H54 (cell line): Measurements from ENCODE around the gene MYH9.

Experiments used
- DNase-seq: peaks from one replicate; pipeline ENCODE4 v3.0.0; 2011; ENCODE audit warnings: low spot score, mixed read lengths; ENCODE audit not compliant: insufficient read length
- FAIRE-seq: peaks from 3 replicates; lab custom pipeline; 2011; peaks lifted over from hg19 to GRCh38; lab: Jason Lieb, UNC
- POLR2A ChIP-seq: IDR thresholded peaks from 2 replicates; pipeline ENCODE4 v1.6.1; 2011; ENCODE audit warnings: low read depth, mild to moderate bottlenecking, low read length

The MYH9 gene

GRCh38 chr22:36348760-36349159 is 39.0 kb downstream of the MYH9 start:
- FAIRE-seq (no peak), DNase-seq (no peak)
- no peak for TF ChIP-seq POLR2A

GRCh38 chr22:36347094-36347493 is 40.7 kb downstream of the MYH9 start:
- FAIRE-seq: no peak
- no peak for TF ChIP-seq POLR2A
- DNase-seq: no peak

DNA sequence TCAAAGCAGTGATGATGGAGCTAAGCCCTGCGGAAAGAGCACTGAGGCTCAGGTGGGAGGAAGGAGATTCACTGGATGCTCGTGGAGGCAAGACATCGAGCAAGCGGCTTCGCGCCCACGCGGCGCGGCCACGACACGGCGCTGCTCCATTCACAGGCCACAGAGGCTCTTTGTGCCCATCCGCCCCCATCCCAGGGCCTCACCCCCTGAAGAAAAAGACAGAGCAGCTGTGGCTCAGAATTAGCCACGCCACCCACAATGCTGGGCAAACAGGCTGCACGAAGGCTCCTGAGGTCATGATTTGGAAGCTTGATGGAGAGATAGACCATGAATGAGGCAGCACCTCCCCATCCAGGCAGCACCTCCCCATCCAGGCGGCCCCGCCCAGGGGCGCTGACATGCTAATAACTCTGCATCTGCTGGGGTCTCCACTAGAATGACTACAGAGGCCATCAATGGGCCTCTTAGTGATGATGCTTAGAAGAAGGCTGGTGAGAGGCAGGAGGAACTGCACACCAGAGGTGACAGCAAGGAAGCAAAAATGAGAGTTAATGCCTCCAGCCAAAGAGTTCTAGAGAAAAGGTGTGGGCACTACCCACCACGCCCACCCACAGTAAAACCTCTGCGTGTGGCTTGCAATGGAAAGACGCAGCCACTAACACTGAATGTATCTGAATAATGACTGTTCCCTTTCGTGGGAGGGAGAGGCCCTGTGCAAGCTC is 43.5 kb downstream of the MYH9 start:
- TF ChIP-seq POLR2A: no peak
- DNase-seq (no peak), FAIRE-seq (no peak)

DNA sequence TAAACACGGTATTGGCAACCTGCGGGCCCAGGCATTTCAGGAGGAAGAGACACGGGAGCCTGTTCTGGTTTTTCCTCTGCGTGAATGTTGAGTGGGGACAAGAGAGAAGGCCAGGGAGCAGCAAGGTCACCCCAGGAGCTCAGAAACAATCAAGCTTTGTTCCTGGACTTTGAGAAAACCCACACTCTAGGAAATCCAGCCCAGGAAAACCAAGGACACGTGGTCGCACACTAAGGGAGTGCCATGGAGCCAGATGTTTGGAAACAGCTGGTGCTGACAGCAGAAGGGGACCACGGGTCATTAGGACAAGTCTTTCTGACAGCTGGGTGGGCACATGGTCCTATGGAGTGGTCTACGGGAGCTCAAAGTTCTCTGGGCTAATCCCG is 44.1 kb downstream of the MYH9 start:
- no peak for TF ChIP-seq POLR2A
- no peak for DNase-seq
- FAIRE-seq: no peak

- DNase-seq (no peak), FAIRE-seq (no peak)
- no peak for TF ChIP-seq POLR2A
Measured at GRCh38 chr22:36343070-36343719, 44.6 kb downstream of the MYH9 start.

DNA sequence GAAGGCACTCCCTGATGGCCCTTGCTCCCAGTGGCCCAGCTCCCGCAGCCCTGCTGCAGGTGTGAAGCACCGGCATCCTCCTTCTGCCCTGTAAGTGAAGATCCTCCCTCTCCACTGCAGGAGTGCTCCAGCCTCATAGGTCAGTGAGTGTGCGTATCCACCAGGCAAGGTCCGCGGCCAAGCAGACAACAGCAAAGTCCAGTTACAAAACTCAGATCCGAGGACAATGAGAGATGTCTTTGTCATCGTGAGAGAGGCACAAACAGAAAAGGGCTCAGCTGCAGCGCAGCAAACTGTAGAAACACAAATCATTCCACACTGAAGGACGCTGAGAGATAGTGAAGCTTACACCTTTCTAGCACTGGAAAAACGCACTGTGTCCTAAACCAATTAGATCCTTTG is 46.1 kb downstream of the MYH9 start:
- TF ChIP-seq POLR2A: no peak
- DNase-seq (no peak), FAIRE-seq (no peak)

GRCh38 chr22:36340621-36341020 is 47.1 kb downstream of the MYH9 start:
- FAIRE-seq (no peak), DNase-seq (no peak)
- TF ChIP-seq POLR2A: no peak

DNA sequence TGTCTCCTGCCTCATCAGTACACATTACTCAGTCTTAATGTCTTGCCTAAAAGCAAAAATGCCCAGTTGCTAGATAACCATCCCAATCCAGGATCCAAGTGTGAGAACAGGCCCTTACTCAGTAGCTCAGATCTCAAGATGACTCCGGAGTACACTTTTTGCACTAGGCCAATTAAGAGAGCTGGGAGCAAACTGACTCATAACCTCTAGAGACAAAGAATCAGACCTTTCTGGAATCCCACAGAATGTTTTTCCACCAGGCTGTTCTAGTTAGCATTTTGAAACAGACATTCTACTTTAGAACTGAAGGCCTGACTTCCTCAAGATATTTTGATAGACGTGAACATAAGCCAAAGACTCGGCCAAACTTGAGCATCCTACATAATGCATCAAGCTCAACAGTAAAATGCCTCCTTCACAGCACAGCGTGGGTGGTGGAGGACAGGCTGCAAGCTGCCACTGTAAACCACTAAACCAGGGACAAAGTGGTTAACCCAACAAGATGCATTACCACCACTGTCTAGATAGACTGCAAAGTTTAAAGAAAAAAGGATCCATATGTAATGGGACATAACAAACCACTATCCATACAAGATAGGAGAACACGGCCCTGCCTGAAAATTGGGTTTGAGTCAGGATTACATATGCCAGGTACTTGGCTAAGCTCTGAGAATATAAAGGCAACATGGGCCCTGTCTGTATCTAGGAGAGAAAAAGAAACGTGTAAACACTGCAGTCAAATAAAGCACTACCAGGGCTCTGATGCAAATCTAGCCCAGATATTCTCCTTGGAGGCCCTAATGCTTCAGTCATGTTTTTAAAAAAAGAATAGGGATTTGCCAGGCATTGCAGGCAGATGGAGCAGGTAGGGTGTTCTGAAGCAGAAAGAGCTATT is 48.3 kb downstream of the MYH9 start:
- TF ChIP-seq POLR2A: no peak
- FAIRE-seq (no peak), DNase-seq (no peak)

- no peak for DNase-seq
- TF ChIP-seq POLR2A: no peak
- FAIRE-seq: no peak
Measured at GRCh38 chr22:36337365-36338130, 50.2 kb downstream of the MYH9 start.

DNA sequence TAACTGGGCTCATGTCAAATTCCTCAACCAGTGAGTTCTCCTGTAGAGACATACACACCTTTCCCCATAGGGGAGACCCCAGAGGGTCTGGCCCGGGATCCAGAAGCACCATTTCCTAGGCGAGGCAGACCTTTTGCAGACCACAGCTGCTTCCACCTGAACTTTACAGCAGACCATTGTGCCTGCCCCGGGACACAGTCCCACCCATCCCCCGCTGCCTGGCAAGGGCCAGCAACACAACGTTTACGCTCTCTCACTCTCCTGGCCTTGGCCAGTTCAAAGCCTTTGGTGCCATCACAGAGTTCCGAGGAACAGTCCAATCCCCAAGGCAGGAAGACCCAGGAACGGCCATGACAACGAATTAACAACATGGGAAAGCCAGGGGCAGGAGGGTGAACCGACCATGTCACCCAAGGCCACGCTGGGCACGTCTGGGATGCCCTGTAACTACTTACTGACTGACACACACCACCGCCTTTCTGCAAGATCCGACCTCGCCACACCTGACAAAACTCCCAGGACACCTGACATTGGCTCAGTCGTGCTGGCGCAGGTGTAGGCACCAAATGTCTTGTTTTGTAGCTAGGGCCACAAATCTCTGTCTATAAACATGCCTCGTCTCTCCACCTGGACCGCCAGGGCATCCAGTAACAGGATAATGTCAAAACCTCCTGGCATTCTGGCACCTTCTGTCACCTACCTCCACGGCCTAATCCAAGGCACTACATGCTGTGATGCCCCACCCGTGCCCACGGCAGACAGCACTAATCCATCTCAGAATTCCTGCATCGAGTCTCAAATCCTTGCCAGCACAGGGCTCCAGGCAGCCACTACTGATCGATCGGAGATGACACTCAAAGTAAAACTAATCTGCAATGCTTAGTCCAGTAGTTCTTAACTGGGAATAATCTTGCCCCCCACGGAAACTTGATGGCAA is 51.3 kb downstream of the MYH9 start:
- TF ChIP-seq POLR2A: no peak
- FAIRE-seq: no peak
- no peak for DNase-seq

DNA sequence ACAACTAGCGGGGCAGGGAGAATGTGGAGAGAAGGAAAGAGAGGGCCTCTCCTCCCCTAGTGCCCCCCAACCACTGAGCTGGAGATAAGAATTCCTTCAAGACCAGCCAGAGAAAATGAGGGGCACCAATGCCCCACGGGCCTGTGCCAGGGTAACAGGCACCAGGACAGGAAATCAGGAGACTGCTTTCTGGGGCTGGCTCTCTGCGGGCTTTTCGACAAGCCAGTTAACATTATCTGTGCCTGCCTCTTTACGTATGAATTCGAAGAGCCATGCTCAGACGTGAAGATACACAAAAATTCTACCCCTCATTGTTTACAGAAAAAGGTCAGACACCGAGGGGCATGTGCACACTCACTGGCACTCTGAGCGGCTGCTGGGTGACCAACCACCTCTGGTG is 52.1 kb downstream of the MYH9 start:
- FAIRE-seq: no peak
- DNase-seq: no peak
- no peak for TF ChIP-seq POLR2A

- no peak for FAIRE-seq
- DNase-seq: peak; percentile 64
Measured at GRCh38 chr22:36334821-36335603, 52.8 kb downstream of the MYH9 start.

More at GRCh38 chr22:36334821-36335603, 52.8 kb downstream of the MYH9 start:
- no peak for TF ChIP-seq POLR2A
